Measurements from ENCODE around the gene FEM1B.
A peak's percentile ranks its signal among the peaks of the same experiment; 100 is the strongest.

The FEM1B gene

GRCh38 chr15:68277603-68278344 lies at the start of gene FEM1B:
TSS of gene FEM1B (plus strand) at chr15:68277745. CDS start at chr15:68278418, 673 bp downstream.
- in situ Hi-C loops (cut with HindIII; ENCODE audit: low sequenced_read_pairs) = no loop called here
- DNase-seq (ENCODE audit: low read depth, low spot score) = peak; percentile 96
- TF ChIP-seq, protein P1, sequence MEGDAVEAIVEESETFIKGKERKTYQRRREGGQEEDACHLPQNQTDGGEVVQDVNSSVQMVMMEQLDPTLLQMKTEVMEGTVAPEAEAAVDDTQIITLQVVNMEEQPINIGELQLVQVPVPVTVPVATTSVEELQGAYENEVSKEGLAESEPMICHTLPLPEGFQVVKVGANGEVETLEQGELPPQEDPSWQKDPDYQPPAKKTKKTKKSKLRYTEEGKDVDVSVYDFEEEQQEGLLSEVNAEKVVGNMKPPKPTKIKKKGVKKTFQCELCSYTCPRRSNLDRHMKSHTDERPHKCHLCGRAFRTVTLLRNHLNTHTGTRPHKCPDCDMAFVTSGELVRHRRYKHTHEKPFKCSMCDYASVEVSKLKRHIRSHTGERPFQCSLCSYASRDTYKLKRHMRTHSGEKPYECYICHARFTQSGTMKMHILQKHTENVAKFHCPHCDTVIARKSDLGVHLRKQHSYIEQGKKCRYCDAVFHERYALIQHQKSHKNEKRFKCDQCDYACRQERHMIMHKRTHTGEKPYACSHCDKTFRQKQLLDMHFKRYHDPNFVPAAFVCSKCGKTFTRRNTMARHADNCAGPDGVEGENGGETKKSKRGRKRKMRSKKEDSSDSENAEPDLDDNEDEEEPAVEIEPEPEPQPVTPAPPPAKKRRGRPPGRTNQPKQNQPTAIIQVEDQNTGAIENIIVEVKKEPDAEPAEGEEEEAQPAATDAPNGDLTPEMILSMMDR (IDR thresholded peaks at IDR 0.05; ENCODE audit: low read depth, low read length) = no peak
- peak within 1 kb of the TSS; percentile 85 for H3K4me3 ChIP-seq (ENCODE audit: low read depth, low read length)

GRCh38 chr15:68228143-68228970 lies 49.2 kb upstream of the FEM1B start:
- H3K4me3 ChIP-seq (ENCODE audit: low read depth, low read length) = peak overlapping the region; percentile 69
- TF ChIP-seq, protein P1 (IDR thresholded peaks at IDR 0.05; ENCODE audit: low read depth, low read length) = no peak
- in situ Hi-C loops (cut with HindIII; ENCODE audit: low sequenced_read_pairs) = no loop called here
- peak; percentile 14 for DNase-seq (ENCODE audit: low read depth, low spot score)

- in situ Hi-C loops (cut with HindIII; ENCODE audit: low sequenced_read_pairs) = no loop called here
- no peak for DNase-seq (ENCODE audit: low read depth, low spot score)
- peak overlapping the region; percentile 69 for H3K4me3 ChIP-seq (ENCODE audit: low read depth, low read length)
- TF ChIP-seq, protein P1 (IDR thresholded peaks at IDR 0.05; ENCODE audit: low read depth, low read length) = no peak
Measured at GRCh38 chr15:68228971-68229385, 48.6 kb upstream of the FEM1B start.

DNA sequence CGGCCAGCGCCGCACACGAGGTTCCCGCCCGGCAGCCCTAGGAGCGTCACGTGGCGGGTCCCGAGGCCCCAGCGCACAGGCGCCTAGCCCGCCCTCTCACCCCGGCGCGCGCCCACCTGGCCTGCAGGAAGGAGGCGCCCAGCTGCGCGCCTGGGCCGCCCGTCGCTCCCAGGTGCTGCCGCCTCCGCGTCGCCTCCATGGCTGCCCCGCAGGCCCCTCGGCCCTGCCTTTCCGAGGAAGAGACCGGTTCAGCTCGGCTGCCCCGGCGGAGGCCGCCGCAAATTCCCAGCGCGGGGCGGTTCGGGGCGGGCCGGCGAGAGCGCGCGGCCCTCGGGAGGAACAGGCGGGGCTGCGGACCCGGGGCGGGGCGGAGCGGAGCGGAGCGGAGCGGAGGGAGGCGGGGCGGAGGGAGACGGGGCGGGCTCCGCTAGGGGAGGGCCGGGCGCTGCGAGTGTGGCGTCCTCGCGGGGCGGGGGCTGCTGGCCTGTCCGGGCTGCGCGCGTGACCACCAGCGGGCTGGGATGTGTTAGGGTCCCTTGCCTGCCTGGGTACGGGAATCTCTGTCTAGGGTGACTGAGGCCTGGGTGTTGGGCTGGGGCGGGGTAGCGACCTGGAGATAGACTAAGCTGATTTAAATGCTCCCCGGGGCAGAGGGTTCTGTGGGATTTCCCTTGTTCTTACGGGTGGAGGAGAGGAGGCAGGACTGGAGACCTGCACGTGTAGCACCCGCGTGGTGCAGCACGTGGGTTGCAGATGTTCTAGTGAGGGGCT lies 48.0 kb upstream of the FEM1B start, which contains the start of gene CLN6:
CLN6 (minus strand) TSS at position 343 of the 771 bp plus-strand sequence; CDS start at position 199, 144 bp downstream.
- peak; percentile 75 for DNase-seq (ENCODE audit: low read depth, low spot score)
- in situ Hi-C loops (cut with HindIII; ENCODE audit: low sequenced_read_pairs) = no loop called here
- TF ChIP-seq, protein P1 (IDR thresholded peaks at IDR 0.05; ENCODE audit: low read depth, low read length) = no peak
- H3K4me3 ChIP-seq (ENCODE audit: low read depth, low read length) = peak within 1 kb of the TSS; percentile 69

DNA sequence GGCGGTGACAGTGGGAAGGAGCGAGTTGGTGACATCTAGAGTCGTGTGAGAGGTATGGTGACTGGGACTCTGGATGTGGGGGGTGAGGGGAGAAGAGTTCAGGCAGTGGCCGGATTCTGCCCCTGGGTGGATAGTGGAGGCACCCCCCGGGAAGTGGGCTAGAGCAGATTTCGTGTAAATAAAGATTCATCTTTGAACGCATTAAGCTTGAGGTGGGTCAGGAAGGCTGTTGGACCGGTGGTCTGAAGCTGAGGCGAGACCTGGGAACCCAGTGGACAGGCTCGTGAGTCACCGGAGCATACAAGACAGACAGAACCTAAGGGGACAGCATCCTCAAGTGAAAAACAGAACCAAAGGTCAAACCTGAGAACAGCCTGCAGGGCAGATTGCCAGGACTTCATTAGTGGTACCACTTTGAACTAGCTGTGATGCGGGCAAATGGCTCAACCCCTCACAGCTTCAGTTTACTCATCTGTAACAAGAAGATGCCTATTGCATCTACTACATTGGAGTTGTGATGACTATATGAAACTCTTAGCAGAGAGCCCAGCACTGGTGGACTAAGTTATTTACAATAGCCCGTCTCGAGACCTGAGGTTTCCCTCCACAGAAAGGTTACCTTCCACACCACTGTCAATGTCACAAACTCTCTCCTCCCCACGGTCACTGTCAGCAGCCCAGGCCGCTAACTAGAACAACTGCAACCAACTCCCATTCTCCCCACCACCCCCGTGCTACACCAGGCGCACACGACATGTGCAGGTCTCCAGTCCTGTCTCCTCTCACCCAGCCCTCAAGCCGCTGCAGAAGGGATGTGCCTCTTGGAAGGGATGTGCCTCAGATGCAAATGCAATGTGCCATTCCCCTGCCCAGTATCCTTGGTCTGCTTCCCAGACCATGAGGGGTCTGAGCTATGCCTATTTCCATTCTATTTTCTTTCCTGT lies 47.1 kb upstream of the FEM1B start:
- DNase-seq (ENCODE audit: low read depth, low spot score) = no peak
- TF ChIP-seq, protein P1 (IDR thresholded peaks at IDR 0.05; ENCODE audit: low read depth, low read length) = no peak
- in situ Hi-C loops (cut with HindIII; ENCODE audit: low sequenced_read_pairs) = no loop called here
- peak overlapping the region; percentile 69 for H3K4me3 ChIP-seq (ENCODE audit: low read depth, low read length)

All from astrocyte of the spinal cord (primary cell).